ENCODE results near the gene ACSM4.

Gene ACSM4

GRCh38 chr12:7344833-7345606 lies 41.1 kb downstream of the ACSM4 start:
- DNase-seq, result no peak

DNA sequence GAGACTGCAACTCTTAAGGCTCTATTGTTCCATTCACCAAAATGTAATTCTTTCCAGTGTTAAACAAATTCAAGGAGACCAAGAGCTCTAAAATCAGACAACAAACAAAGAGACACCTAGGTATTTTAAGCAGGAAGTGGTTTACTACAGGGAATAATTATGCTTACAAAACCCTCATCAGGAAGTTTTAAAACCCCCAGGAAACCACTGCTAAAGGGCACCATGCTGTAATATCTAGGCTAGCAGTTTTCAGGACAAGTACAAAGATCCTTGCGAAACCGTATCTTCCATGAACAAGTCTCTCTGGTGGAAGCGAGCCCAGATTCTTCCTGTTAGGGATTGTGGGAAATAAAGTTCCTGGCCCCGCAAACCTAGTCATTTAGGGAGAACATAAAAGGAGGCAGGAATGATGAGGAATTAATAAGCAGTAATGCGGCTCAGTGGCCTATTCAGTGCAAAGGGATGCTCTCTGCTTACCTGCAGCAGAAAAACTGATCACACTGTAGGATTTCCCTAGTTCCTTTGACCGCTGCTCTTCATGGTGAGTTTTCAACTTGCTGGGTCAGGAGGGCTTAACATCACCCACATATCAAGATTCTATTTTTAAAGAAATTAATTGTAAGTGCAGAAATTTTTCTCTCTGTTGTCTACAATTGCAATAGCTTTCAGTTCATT lies 42.8 kb downstream of the ACSM4 start:
- DNase-seq, result no peak

GRCh38 chr12:7349418-7349817 lies 45.5 kb downstream of the ACSM4 start:
- DNase-seq, result no peak

- DNase-seq, result no peak
Measured at GRCh38 chr12:7351177-7351576, 47.3 kb downstream of the ACSM4 start.

DNA sequence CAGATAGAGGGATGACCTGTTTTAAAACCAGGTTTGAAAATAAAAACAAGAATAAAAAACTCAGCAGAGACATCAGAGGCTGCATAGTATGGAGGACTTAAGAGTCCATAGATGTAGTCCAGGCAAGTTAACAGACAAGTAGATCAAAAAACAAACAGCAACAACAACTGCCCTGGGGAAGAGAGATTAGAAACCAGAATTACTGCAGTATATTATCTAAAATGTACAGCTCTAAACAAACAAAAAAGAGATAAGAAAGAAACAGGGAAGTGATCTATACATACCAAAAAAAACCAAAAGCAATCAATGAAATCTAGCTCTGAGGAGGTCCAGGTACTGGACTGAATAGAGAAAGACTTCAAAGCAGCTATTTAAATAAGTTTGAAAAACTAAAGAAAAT lies 48.8 kb downstream of the ACSM4 start:
- DNase-seq, result no peak

DNA sequence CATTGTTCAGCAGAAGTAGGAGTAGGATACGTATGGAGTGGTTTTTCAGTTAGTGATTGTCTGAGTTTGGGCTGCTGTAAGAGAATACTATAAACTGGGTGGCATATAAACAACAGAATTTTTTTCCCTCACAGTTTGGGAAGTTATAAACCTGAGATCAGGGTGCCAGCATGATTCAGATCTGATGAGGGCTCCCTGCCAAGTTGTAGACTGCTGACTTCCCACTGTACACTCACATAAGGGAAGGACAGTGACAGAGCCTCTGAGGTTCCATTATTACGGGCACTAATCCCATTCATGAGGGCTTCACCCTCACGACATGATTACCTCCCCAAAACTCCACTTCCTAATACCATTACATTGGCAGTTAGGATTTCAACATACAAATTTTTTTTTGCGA lies 50.7 kb downstream of the ACSM4 start:
- no peak for DNase-seq

DNA sequence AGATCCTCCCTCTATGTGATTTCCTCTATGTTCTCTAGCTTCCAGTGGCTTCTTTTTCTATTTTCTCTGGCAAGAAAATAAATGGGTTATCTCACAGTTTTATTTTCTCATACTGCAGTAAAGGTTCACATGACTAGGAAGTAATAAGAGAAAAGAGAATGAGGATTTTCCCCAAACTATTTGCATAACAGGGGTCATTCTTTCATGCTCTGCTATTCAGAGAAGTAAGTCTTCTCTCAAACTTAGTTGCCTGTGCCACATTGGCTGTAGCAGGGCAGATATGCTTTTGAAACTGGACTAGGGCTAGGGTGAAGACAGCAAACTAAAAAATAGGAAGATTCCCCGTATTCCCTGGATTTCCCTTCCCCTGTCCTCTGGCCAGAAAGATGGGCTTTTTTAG lies 57.4 kb downstream of the ACSM4 start:
- no peak for DNase-seq

- DNase-seq, result no peak
Measured at GRCh38 chr12:7362734-7363133, 58.9 kb downstream of the ACSM4 start.

- no peak for DNase-seq
Measured at GRCh38 chr12:7369274-7369729, 65.4 kb downstream of the ACSM4 start.

- no peak for DNase-seq
Measured at GRCh38 chr12:7373226-7373625, 69.4 kb downstream of the ACSM4 start.

GRCh38 chr12:7374423-7375144 lies 70.7 kb downstream of the ACSM4 start:
- DNase-seq, result no peak

DNA sequence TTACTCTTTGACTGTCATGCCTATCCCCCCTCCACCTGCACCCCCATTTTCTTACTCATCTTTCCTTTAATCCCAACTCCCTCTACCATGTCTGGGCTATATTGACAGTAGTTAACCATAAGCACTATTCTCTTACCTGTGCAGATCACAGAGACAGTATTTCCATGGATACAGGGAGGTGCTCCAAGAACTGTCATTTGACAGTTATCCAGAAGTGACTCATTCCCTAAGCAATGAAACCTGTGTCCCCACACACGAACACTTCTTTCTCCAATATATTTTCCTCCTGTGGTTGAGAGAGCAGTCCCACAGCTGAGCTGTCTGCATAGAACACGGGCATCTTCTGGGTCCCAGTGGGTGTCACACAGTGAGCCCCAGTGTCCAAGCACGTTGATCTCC lies 71.3 kb downstream of the ACSM4 start:
- no peak for DNase-seq

- DNase-seq, result no peak
Measured at GRCh38 chr12:7376196-7376595, 72.3 kb downstream of the ACSM4 start.

Measured in activated T-cell treated with anti-CD3 and anti-CD28 coated beads, Interleukin-2, amount 50 U/mL, for 1 hour (primary cell).